Ramos (cell line): Measurements from ENCODE around the gene ITCH.
"Not testable (repeated sequence)": the region's sequence is repeated elsewhere in the genome, so short reads cannot be mapped to it uniquely, and the experiment has no call there.

Experiments
- in situ Hi-C: fragments of 300-500 bp; cut with MboI; formaldehyde crosslinking; loops from one replicate; pipeline ENCODE4 v1.14.3; 2022; ENCODE audit warnings: low sequenced_read_pairs; ENCODE audit not compliant: unreplicated experiment

ITCH gene

GRCh38 chr20:34493646-34494045, 130.6 kb downstream of the ITCH start:
- in situ Hi-C loops: no loop called here

GRCh38 chr20:34495307-34495706, 132.2 kb downstream of the ITCH start:
- in situ Hi-C loops: no loop called here

- in situ Hi-C loops: no loop called here
These were observed 132.8 kb downstream of the ITCH start for GRCh38 chr20:34495916-34496315.

- in situ Hi-C loops: not testable (repeated sequence)
These were observed 134.5 kb downstream of the ITCH start for GRCh38 chr20:34497596-34497995.

- in situ Hi-C loops: no loop called here
These were observed 137.8 kb downstream of the ITCH start for GRCh38 chr20:34500823-34501222.

- in situ Hi-C loops: no loop called here
These were observed 143.4 kb downstream of the ITCH start for GRCh38 chr20:34506480-34506879.

- in situ Hi-C loops: no loop called here
These were observed 144.8 kb downstream of the ITCH start for GRCh38 chr20:34507702-34508413.

GRCh38 chr20:34510575-34510974, 147.5 kb downstream of the ITCH start:
- in situ Hi-C loops: loop anchor here (10.0 kb wide), 1 partner anchor 196 kb away; no protein-coding TSS in a partner anchor

GRCh38 chr20:34511891-34512265, 148.8 kb downstream of the ITCH start:
- in situ Hi-C loops: loop anchor here (10.0 kb wide), 1 partner anchor 197 kb away; no protein-coding TSS in a partner anchor

GRCh38 chr20:34512266-34512954, 149.3 kb downstream of the ITCH start:
- in situ Hi-C loops: loop anchor here (10.0 kb wide), 1 partner anchor 198 kb away; no protein-coding TSS in a partner anchor

GRCh38 chr20:34512955-34513419, 149.9 kb downstream of the ITCH start:
- in situ Hi-C loops: loop anchor here (10.0 kb wide), 1 partner anchor 198 kb away; no protein-coding TSS in a partner anchor

GRCh38 chr20:34514034-34514433, 151.0 kb downstream of the ITCH start:
- in situ Hi-C loops: loop anchor here (10.0 kb wide), 1 partner anchor 199 kb away; no protein-coding TSS in a partner anchor

GRCh38 chr20:34514897-34515483, 151.9 kb downstream of the ITCH start:
- in situ Hi-C loops: loop anchor here (10.0 kb wide), 1 partner anchor 200 kb away; no protein-coding TSS in a partner anchor

- in situ Hi-C loops: loop anchor here (10.0 kb wide), 1 partner anchor 201 kb away; no protein-coding TSS in a partner anchor
These were observed 152.6 kb downstream of the ITCH start for GRCh38 chr20:34515484-34516246.

- in situ Hi-C loops: loop anchor here (10.0 kb wide), 1 partner anchor 202 kb away; no protein-coding TSS in a partner anchor
These were observed 153.4 kb downstream of the ITCH start, which contains the start of gene DYNLRB1 for GRCh38 chr20:34516247-34517113. DYNLRB1 (plus strand) TSS chr20:34516422; CDS start chr20:34516459, 37 bp downstream.

- in situ Hi-C loops: loop anchor here (10.0 kb wide), 1 partner anchor 202 kb away; no protein-coding TSS in a partner anchor
These were observed 154.0 kb downstream of the ITCH start for GRCh38 chr20:34517114-34517505.

GRCh38 chr20:34518863-34519262, 155.8 kb downstream of the ITCH start:
- in situ Hi-C loops: loop anchor here (10.0 kb wide), 1 partner anchor 204 kb away; no protein-coding TSS in a partner anchor

GRCh38 chr20:34519841-34520240, 156.8 kb downstream of the ITCH start:
- in situ Hi-C loops: loop anchor here (10.0 kb wide), 1 partner anchor 205 kb away; no protein-coding TSS in a partner anchor
